Adrenal gland (tissue), 12 donors: ENCODE data around the gene ID2. TPM values are rescaled to one million over a fixed set of nuclear protein-coding genes. Genes with fewer than 3 reads are reported as not detected.

ENCODE experiments used
- DNase-seq, 7 donors: peaks; one replicate each; pipeline ENCODE4 v3.0.0-alpha.2; 2019 to 2020
- H3K27ac ChIP-seq, 5 donors: fragments of 200-600 bp; sonication (generic) in 4 of 5; 1 replicate in 3 of 5; 2 replicates in 2 of 5; pipeline versions ENCODE4 v1.5.1 to v1.8.0; 2016 to 2020; ENCODE audit warnings: mild to moderate bottlenecking in 1 of 5
- H3K27me3 ChIP-seq: fragments of 200-600 bp; 2 replicates; pipeline ENCODE4 v1.8.0; 2021
- H3K36me3 ChIP-seq, 2 donors: fragments of 200-600 bp; replicated peaks in 1 of 2; 1 replicate in 1 of 2; 2 replicates in 1 of 2; pipeline versions ENCODE4 v1.5.1 to v1.8.0; 2018 to 2022
- H3K4me1 ChIP-seq, 2 donors: fragments of 200-600 bp; replicated peaks in 1 of 2; 1 replicate in 1 of 2; 2 replicates in 1 of 2; pipeline versions ENCODE4 v1.5.1 to v1.8.0; 2018 to 2021
- H3K4me3 ChIP-seq, 4 donors: fragments of 200-600 bp; sonication (generic) in 3 of 4; one replicate each; pipeline ENCODE4 v1.5.1; 2016 to 2018
- H3K9me3 ChIP-seq, 3 donors: fragments of 200-600 bp; sonication (generic) in 1 of 3; replicated peaks in 1 of 3; 1 replicate in 2 of 3; 2 replicates in 1 of 3; pipeline versions ENCODE4 v1.5.1 to v1.8.0; 2016 to 2021
- CTCF ChIP-seq, 6 experiments: fragments of 450-650 bp in 4 of 6; fragments of 200-600 bp in 2 of 6; sonication (generic) in 1 of 6; IDR thresholded peaks; 1 replicate in 5 of 6; 2 replicates in 1 of 6; pipeline versions ENCODE4 v1.5.1 to v1.8.0; 2016 to 2021; ENCODE audit warnings: antibody characterized with exemption in 6 of 6, mild to moderate bottlenecking in 2 of 6, moderate library complexity in 1 of 6
- POLR2A ChIP-seq, 2 donors: fragments of 450-650 bp; IDR thresholded peaks; one replicate each; pipeline ENCODE4 v1.6.1; 2017; ENCODE audit warnings: antibody characterized with exemption in 2 of 2, mild to moderate bottlenecking in 2 of 2, moderate library complexity in 1 of 2
- WGBS, 4 donors: extraction: QIAGEN DNeasy Blood & Tissue Kit in 2 of 4; methylation state at CpG; one replicate each; pipeline versions ENCODE4 v1.1.5 to v1.1.7; 2013 to 2017; 5-methylcytosine and 5-hydroxymethylcytosine counted together
- intact Hi-C, 2 donors: fragments of 100-400 bp; cut with DNase I; formaldehyde crosslinking; loops; one replicate each; pipeline versions ENCODE4 v1.14.1 to v1.15.0; 2022 to 2023
- polyA plus RNA-seq, 3 donors: library from polyadenylated mRNA; stranded (reverse); fragments of 200-250 nt in 2 of 3; fragments of 350-450 nt in 1 of 3; fragmentation: Illumina TruSeq in 1 of 3; extraction: RNeasy Lipid Tissue Mini Kit (QIAGEN cat#74804) in 1 of 3; gene quantifications; one replicate each; pipeline ENCODE4 v1.2.3, GENCODE V29; 2013 to 2014
- total RNA-seq, 9 donors: library from RNA; depleted of rRNA in 4 of 9; stranded (reverse); fragments of >200 nt in 4 of 9; fragments of 120-200 nt in 1 of 9; fragmentation: NEBNext Ultra II Directional in 1 of 9; extraction: Animal tissue kit (Norgen Biotek cat#: 25700) in 1 of 9; gene quantifications; one replicate each; pipeline versions ENCODE4 v1.1.0 to v1.2.4, GENCODE V29; 2013 to 2023
- donor health status: healthy with polysubstance abuse.
- donor health status: Bipolar disorder and iron deficiency.
- donor health status: DM: yes; HTN: yes; CAD: no.
- donor health status: DM: no; HTN: no; CAD: no.
- donor health status: DM: no; HTN: no; CAD: no.
- donor health status: DM: yes; HTN: yes; CAD: no.

ID2 gene
- total and polyA plus RNA-seq, 12 donors, result 80.7 to 468 (median 132) TPM

DNA sequence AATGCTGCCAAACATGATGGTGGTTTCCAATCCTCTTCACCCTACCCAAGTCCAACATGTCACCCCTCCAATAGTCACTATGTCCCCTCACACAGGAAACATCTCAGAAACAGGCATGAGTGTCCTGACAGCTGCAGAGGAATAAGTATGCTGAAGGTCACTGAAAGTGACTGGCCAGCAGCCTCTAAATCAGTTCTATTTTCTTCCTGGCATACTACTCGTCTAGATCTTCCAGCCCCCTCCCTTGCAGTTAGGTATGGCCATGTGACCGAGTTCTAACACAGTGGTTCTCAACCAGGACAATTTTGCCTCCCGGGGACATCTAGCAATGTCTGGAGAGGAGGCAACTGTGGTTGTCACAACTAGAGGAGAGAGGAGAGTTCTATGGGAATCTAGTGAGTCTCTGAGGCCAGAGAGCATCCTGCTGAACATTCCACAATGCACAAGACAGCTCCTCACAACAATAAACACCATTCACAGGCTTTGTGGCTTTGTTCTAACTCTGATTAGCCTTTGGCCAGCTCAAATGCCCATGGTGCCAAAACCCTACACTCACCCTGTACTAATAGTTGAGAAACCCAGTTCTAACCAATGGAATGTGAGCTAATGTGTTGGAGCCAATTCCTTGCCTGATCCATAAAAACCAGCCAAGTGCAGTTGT lies 12.6 kb upstream of the ID2 start:
- no peak for TF ChIP-seq CTCF (IDR thresholded peaks at IDR 0.05)
- H3K27me3 ChIP-seq, result no peaks in the 10 kb centered on the region
- no peak overlapping the region for H3K27ac ChIP-seq
- H3K4me1 ChIP-seq, result no peaks in the 10 kb centered on the region
- intact Hi-C loops, result loop anchor here in 1 of 2 donors (10.0 kb wide), 1 partner anchor 144 kb away; no protein-coding TSS in a partner anchor
- WGBS, 4 donors, result 54 to 66% (median 65%) methylated on average over 3 of the region's 3 CpGs
- H3K4me3 ChIP-seq, result no peak overlapping the region
- no peaks in the 10 kb centered on the region for H3K9me3 ChIP-seq
- H3K36me3 ChIP-seq, result no peaks in the 10 kb centered on the region
- peak in 1 of 7 donors; percentile 23 for DNase-seq

GRCh38 chr2:8670580-8670979 lies 11.3 kb upstream of the ID2 start:
- no peak overlapping the region for H3K27ac ChIP-seq
- TF ChIP-seq CTCF (IDR thresholded peaks at IDR 0.05) (no peak), POLR2A (IDR thresholded peaks at IDR 0.05) (no peak)

DNA sequence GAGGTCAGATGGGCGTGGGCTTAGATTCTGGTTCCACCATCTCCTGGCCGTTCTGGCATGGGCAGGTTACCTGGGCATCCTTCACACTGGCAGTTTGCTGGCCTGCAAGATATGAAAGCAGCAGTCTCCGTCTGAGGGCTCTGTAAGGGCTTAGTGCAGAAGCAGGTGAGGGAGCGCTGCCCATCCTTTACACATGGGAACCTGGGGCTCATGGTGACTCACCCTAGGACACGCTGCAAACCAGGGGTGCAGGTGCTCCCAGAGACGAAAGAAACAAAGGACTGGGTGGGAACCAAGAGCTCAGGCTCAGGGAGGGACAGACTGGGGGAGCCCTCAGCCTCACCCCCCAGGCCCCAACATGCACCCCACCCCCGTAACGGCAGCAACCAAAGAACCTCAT lies 10.7 kb upstream of the ID2 start:
- Histone ChIP-seq H3K4me3 (no peak overlapping the region), H3K27me3 (no peaks in the 10 kb centered on the region), H3K36me3 (no peaks in the 10 kb centered on the region), H3K27ac (no peak overlapping the region), H3K9me3 (no peaks in the 10 kb centered on the region), H3K4me1 (peaks cover 0 to 2% of the 10 kb centered on the region in 2 donors)
- peak in 1 of 7 donors; percentile 29 for DNase-seq
- WGBS, 4 donors, result 83 to 100% (median 90%) methylated on average over 6 to 8 of the region's 8 CpGs
- intact Hi-C loops, result loop anchor here in 1 of 2 donors (10.0 kb wide), 1 partner anchor 146 kb away; no protein-coding TSS in a partner anchor
- TF ChIP-seq POLR2A (IDR thresholded peaks at IDR 0.05), result no peak
- TF ChIP-seq CTCF (IDR thresholded peaks at IDR 0.05), result no peak

More at GRCh38 chr2:8670580-8670979, 11.3 kb upstream of the ID2 start:
- H3K4me1 ChIP-seq, result no peaks in the 10 kb centered on the region
- peak in 1 of 7 donors; percentile 7 for DNase-seq
- no peaks in the 10 kb centered on the region for H3K36me3 ChIP-seq
- H3K27me3 ChIP-seq, result no peaks in the 10 kb centered on the region
- no peaks in the 10 kb centered on the region for H3K9me3 ChIP-seq
- WGBS, 4 donors, result 94 to 98% (median 96%) methylated on average over 7 of the region's 7 CpGs
- H3K4me3 ChIP-seq, result no peak overlapping the region
- intact Hi-C loops, result loop anchor here in 1 of 2 donors (10.0 kb wide), 1 partner anchor 146 kb away; no protein-coding TSS in a partner anchor

DNA sequence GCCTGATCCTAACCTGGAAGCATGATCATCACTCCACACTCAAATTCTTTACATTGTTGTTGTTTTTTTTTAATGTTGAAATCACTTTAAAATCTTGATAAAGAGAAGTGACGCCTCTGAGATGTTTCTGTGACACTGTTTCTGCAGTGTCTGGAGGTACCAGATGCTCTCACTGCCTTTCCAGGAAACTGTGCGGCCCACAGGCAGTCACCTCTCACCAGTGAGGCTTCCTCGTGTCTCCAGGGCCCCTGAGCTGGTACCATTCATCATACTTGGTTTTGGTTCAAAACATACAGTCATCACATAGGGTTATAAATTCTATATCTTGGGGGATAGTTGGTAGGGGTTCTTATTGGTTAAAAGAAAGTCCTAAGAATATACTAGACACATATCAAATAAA lies 10.1 kb upstream of the ID2 start:
- intact Hi-C loops, result loop anchor here in 1 of 2 donors (10.0 kb wide), 1 partner anchor 147 kb away; no protein-coding TSS in a partner anchor
- no peak for DNase-seq
- 93 to 95% (median 94%) methylated on average over 3 of the region's 3 CpGs for WGBS, 4 donors

More for the DNA sequence above, 10.1 kb upstream of the ID2 start:
- H3K27me3 ChIP-seq, result no peaks in the 10 kb centered on the region
- H3K36me3 ChIP-seq, result no peaks in the 10 kb centered on the region
- H3K4me3 ChIP-seq, result no peak overlapping the region
- H3K4me1 ChIP-seq, result peaks cover 0 to 4% of the 10 kb centered on the region in 2 donors
- TF ChIP-seq POLR2A (IDR thresholded peaks at IDR 0.05) (no peak), CTCF (IDR thresholded peaks at IDR 0.05) (no peak)
- H3K9me3 ChIP-seq, result no peaks in the 10 kb centered on the region
- no peak overlapping the region for H3K27ac ChIP-seq
